KMS-11 (cell line): ENCODE results near the gene GSS.

ENCODE experiments used
- H2AFZ ChIP-seq: fragments of 200-600 bp; sonication (generic); 2 replicates; pipeline ENCODE4 v1.6.1; 2016; ENCODE audit warnings: antibody characterized with exemption, mixed run types, low read depth
- H3K27ac ChIP-seq: fragments of 200-600 bp; sonication (generic); 2 replicates; pipeline ENCODE4 v1.6.1; 2016; ENCODE audit warnings: mild to moderate bottlenecking, mixed run types
- H3K27me3 ChIP-seq: fragments of 200-600 bp; sonication (generic); 2 replicates; pipeline ENCODE4 v1.6.1; 2017; ENCODE audit warnings: mild to moderate bottlenecking, low read depth, mixed run types, moderate library complexity; ENCODE audit not compliant: insufficient read depth
- H3K36me3 ChIP-seq: fragments of 200-600 bp; sonication (generic); 2 replicates; pipeline ENCODE4 v1.6.1; 2017; ENCODE audit warnings: mild to moderate bottlenecking, mixed run types; ENCODE audit not compliant: insufficient read depth
- H3K4me1 ChIP-seq: fragments of 200-600 bp; sonication (generic); 2 replicates; pipeline ENCODE4 v1.6.1; 2016; ENCODE audit warnings: mild to moderate bottlenecking, low read depth, mixed run types; ENCODE audit not compliant: poor library complexity, severe bottlenecking
- H3K4me2 ChIP-seq: fragments of 200-600 bp; sonication (generic); 2 replicates; pipeline ENCODE4 v1.7.0; 2016; ENCODE audit warnings: mild to moderate bottlenecking, mixed run types
- H3K4me3 ChIP-seq: fragments of 200-600 bp; sonication (generic); IDR thresholded peaks from 2 replicates; pipeline ENCODE4 v1.6.1; 2017; ENCODE audit warnings: low read depth, low read length, mixed read lengths; ENCODE audit not compliant: insufficient read depth
- H3K79me2 ChIP-seq: fragments of 200-600 bp; sonication (generic); 2 replicates; pipeline ENCODE4 v1.6.1; 2016; ENCODE audit warnings: low read depth, mixed run types; ENCODE audit not compliant: insufficient read depth
- H3K9ac ChIP-seq: fragments of 200-600 bp; sonication (generic); 2 replicates; pipeline ENCODE4 v1.6.1; 2016; ENCODE audit warnings: mild to moderate bottlenecking, mixed run types
- H4K20me1 ChIP-seq: fragments of 200-600 bp; sonication (generic); 2 replicates; pipeline ENCODE4 v1.6.1; 2016; ENCODE audit warnings: mild to moderate bottlenecking, mixed run types; ENCODE audit not compliant: insufficient read depth
- TF ChIP-seq, protein P1 (sequence below): fragments of 200-600 bp; sonication (generic); conservative IDR thresholded peaks from 2 replicates; pipeline ENCODE4 v1.6.1; 2017; ENCODE audit warnings: low read depth, mild to moderate bottlenecking, antibody characterized with exemption, low read length, moderate library complexity, mixed read lengths

The GSS gene

DNA sequence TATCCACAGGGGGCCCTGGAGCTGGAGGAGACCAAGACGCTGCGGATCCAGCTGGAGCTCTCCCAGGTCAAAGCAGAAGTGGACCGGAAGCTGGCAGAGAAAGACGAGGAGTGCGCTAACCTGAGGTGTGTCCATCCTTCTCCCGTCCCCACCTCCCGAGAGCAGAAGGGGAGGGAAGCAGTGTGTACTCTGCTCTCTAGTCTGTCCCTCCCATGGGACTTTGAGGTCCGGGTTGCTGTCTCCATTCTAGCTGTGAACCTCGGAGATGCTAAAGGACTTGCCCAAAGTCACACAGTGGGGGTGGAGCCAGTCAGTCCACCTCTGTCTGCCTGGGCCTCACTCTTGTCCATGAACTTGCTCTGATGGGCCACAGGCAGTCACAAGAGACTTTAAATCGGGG, 44.2 kb upstream of the GSS start:
- TF ChIP-seq, protein P1, sequence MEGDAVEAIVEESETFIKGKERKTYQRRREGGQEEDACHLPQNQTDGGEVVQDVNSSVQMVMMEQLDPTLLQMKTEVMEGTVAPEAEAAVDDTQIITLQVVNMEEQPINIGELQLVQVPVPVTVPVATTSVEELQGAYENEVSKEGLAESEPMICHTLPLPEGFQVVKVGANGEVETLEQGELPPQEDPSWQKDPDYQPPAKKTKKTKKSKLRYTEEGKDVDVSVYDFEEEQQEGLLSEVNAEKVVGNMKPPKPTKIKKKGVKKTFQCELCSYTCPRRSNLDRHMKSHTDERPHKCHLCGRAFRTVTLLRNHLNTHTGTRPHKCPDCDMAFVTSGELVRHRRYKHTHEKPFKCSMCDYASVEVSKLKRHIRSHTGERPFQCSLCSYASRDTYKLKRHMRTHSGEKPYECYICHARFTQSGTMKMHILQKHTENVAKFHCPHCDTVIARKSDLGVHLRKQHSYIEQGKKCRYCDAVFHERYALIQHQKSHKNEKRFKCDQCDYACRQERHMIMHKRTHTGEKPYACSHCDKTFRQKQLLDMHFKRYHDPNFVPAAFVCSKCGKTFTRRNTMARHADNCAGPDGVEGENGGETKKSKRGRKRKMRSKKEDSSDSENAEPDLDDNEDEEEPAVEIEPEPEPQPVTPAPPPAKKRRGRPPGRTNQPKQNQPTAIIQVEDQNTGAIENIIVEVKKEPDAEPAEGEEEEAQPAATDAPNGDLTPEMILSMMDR, result no peak
- no peaks in the 10 kb centered on the region for H3K79me2 ChIP-seq
- no peak overlapping the region for H3K27ac ChIP-seq
- H3K36me3 ChIP-seq, result peaks cover 4% of the 10 kb centered on the region; the same call in 1 of the 2 replicates
- no peak overlapping the region for H3K4me2 ChIP-seq
- no peak overlapping the region for H3K4me3 ChIP-seq
- H3K9ac ChIP-seq, result no peak overlapping the region
- H4K20me1 ChIP-seq, result no peaks in the 10 kb centered on the region
- H3K27me3 ChIP-seq, result no peaks in the 10 kb centered on the region
- no peak overlapping the region for H2AFZ ChIP-seq
- H3K4me1 ChIP-seq, result no peaks in the 10 kb centered on the region

DNA sequence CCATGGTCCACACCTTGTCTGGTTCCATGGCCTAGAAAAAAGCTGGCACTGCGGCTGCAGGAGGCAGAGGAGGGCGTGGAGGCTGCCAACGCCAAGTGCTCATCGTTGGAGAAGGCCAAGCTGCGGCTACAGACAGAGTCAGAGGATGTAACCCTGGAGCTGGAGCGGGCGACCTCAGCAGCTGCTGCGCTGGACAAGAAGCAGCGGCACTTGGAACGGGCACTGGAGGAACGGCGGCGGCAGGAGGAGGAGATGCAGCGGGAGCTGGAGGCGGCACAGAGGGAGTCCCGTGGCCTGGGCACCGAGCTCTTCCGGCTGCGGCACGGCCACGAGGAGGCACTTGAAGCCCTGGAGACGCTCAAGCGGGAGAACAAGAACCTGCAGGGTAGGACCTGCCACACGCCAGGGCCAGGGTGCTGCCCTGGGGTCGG, 43.4 kb upstream of the GSS start:
- peaks cover 2% of the 10 kb centered on the region; the same call in 1 of the 2 replicates for H3K36me3 ChIP-seq
- no peaks in the 10 kb centered on the region for H3K27me3 ChIP-seq
- no peaks in the 10 kb centered on the region for H4K20me1 ChIP-seq
- H3K4me1 ChIP-seq, result no peaks in the 10 kb centered on the region
- H3K9ac ChIP-seq, result no peak overlapping the region
- no peaks in the 10 kb centered on the region for H3K79me2 ChIP-seq
- H2AFZ ChIP-seq, result no peak overlapping the region
- TF ChIP-seq, protein P1, result no peak
- H3K4me2 ChIP-seq, result no peak overlapping the region
- H3K4me3 ChIP-seq, result no peak overlapping the region
- no peak overlapping the region for H3K27ac ChIP-seq

DNA sequence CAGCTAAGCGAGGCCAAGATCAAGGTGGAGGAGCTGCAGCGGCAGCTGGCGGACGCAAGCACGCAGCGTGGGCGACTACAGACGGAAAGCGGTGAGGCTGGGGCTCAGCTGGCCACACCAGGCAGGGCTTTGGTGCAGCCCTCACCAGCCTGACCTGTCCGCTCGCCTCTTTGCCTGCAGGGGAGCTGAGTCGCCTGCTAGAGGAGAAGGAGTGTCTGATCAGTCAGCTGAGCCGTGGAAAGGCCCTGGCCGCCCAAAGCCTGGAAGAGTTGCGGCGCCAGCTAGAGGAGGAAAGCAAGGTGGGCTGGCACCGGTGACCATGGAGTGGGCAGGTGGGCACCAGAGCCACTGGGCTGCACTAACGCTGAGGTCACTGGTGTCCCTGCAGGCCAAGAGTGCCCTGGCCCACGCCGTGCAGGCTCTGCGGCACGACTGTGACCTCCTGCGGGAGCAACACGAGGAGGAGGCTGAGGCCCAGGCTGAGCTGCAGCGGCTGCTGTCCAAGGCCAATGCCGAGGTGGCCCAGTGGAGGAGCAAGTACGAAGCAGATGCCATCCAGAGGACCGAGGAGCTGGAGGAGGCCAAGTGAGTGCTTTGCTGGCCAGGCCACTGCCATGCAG, 42.8 kb upstream of the GSS start:
- Histone ChIP-seq H3K9ac (no peak overlapping the region), H2AFZ (no peak overlapping the region), H3K27ac (no peak overlapping the region), H3K36me3 (no peaks in the 10 kb centered on the region), H3K4me2 (no peak overlapping the region), H4K20me1 (no peaks in the 10 kb centered on the region), H3K4me3 (no peak overlapping the region), H3K79me2 (no peaks in the 10 kb centered on the region), H3K4me1 (no peaks in the 10 kb centered on the region), H3K27me3 (no peaks in the 10 kb centered on the region)
- TF ChIP-seq, protein P1, result no peak

DNA sequence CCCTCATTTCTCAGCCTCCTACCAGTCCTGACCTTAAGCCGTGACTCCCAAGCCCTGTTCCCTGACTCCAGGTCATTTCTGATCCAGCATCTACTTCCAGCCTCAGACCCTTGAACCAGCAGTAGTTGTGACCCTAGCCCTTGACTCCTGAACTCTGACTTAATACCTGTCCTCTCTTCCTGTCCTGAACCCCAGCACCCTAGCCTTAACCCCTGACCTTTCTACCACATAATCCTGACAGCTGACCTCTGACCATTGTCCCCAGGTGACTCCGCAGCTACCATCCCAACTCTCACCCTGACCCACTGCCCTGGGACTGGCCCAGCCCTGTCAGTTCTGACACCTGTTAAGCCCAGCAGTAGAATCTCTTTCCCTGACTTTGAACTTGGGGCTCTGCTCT, 42.2 kb upstream of the GSS start:
- Histone ChIP-seq H4K20me1 (no peaks in the 10 kb centered on the region), H3K4me2 (no peak overlapping the region), H3K27ac (no peak overlapping the region), H3K4me1 (no peaks in the 10 kb centered on the region), H3K4me3 (no peak overlapping the region), H2AFZ (no peak overlapping the region), H3K27me3 (no peaks in the 10 kb centered on the region), H3K9ac (no peak overlapping the region), H3K36me3 (no peaks in the 10 kb centered on the region), H3K79me2 (no peaks in the 10 kb centered on the region)
- TF ChIP-seq, protein P1, result no peak
